ENCODE data around the gene DHX35.

The DHX35 gene

GRCh38 chr20:38962044-38962927 lies at the start of gene DHX35:
TSS of gene DHX35 (plus strand) at chr20:38962344. CDS start at chr20:38962368, 24 bp downstream.
- peak; percentile 34 for TF ChIP-seq CTCF (IDR thresholded peaks at IDR 0.05; ENCODE audit: borderline replicate concordance, insufficient read depth, low read depth, low read length)
- H3K4me3 ChIP-seq (ENCODE audit: low read depth, low read length), result peak within 1 kb of the TSS; percentile 68

GRCh38 chr20:38915355-38915754 lies 46.8 kb upstream of the DHX35 start:
- no peak for TF ChIP-seq CTCF (IDR thresholded peaks at IDR 0.05; ENCODE audit: borderline replicate concordance, insufficient read depth, low read depth, low read length)
- no peak overlapping the region for H3K4me3 ChIP-seq (ENCODE audit: low read depth, low read length)

- TF ChIP-seq CTCF (IDR thresholded peaks at IDR 0.05; ENCODE audit: borderline replicate concordance, insufficient read depth, low read depth, low read length), result no peak
- no peak overlapping the region for H3K4me3 ChIP-seq (ENCODE audit: low read depth, low read length)
Measured at GRCh38 chr20:38917657-38918056, 44.5 kb upstream of the DHX35 start.

- H3K4me3 ChIP-seq (ENCODE audit: low read depth, low read length), result no peak overlapping the region
- no peak for TF ChIP-seq CTCF (IDR thresholded peaks at IDR 0.05; ENCODE audit: borderline replicate concordance, insufficient read depth, low read depth, low read length)
Measured at GRCh38 chr20:38918172-38918571, 44.0 kb upstream of the DHX35 start.

GRCh38 chr20:38919683-38920082 lies 42.5 kb upstream of the DHX35 start:
- no peak for TF ChIP-seq CTCF (IDR thresholded peaks at IDR 0.05; ENCODE audit: borderline replicate concordance, insufficient read depth, low read depth, low read length)
- H3K4me3 ChIP-seq (ENCODE audit: low read depth, low read length), result no peak overlapping the region

- TF ChIP-seq CTCF (IDR thresholded peaks at IDR 0.05; ENCODE audit: borderline replicate concordance, insufficient read depth, low read depth, low read length), result no peak
- H3K4me3 ChIP-seq (ENCODE audit: low read depth, low read length), result no peak overlapping the region
Measured at GRCh38 chr20:38920411-38920810, 41.7 kb upstream of the DHX35 start.

- no peak for TF ChIP-seq CTCF (IDR thresholded peaks at IDR 0.05; ENCODE audit: borderline replicate concordance, insufficient read depth, low read depth, low read length)
- no peak overlapping the region for H3K4me3 ChIP-seq (ENCODE audit: low read depth, low read length)
Measured at GRCh38 chr20:38920851-38921250, 41.3 kb upstream of the DHX35 start.
